ENCODE measurements around the gene DCDC2.

GRCh38 chr6:24227556-24227955 is 130.3 kb downstream of the DCDC2 start:
- TF ChIP-seq CTCF (IDR thresholded peaks at IDR 0.05): no peak
- TF ChIP-seq EP300 (IDR thresholded peaks at IDR 0.05; ENCODE audit: low read depth): no peak

Measured in transverse colon (tissue), 3 donors.